ENCODE results near the gene TMEM108. TPM values are rescaled to one million over a fixed set of nuclear protein-coding genes. Genes with fewer than 3 reads are reported as not detected.
A peak's percentile ranks its signal among the peaks of the same experiment; 100 is the strongest.

TMEM108 gene
- polyA plus RNA-seq, 1 of the 3 experiments (the other 2 are of a cell fraction), result 8.6 TPM

- H3K9ac ChIP-seq, result no peak overlapping the region
- CTCF ChIA-PET, result no interaction called here
- H3K4me1 ChIP-seq (ENCODE audit: control insufficient read depth in 1 of 2, insufficient read depth in 2 of 2, low read depth in 1 of 2, low read length in 1 of 2), result peaks cover 0 to 7% of the 10 kb centered on the region in 2 experiments; a peak in 2 of 4 replicates
- no peaks in the 10 kb centered on the region for H3K27me3 ChIP-seq (ENCODE audit: insufficient read depth)
- POLR2A ChIA-PET, result no interaction called here
- H3K36me3 ChIP-seq (replicated peaks in 1 of 2; ENCODE audit: control insufficient read depth in 1 of 2, insufficient read depth in 2 of 2, low read length in 1 of 2), result no peaks in the 10 kb centered on the region
- no peaks in the 10 kb centered on the region for H3F3A ChIP-seq (replicated peaks; ENCODE audit: insufficient read depth)
- TF ChIP-seq FOXJ3 (CRISPR knock-in tag; IDR thresholded peaks at IDR 0.05), result no peak
- TF ChIP-seq ELF1 (IDR thresholded peaks at IDR 0.05), result no peak
- TF ChIP-seq IRF3 (IDR thresholded peaks at IDR 0.05; ENCODE audit: low read depth, low read length), result no peak
- TF ChIP-seq SIN3A (IDR thresholded peaks at IDR 0.05; ENCODE audit: borderline replicate concordance, low read depth, low read length), result no peak
- TF ChIP-seq USF2 (IDR thresholded peaks at IDR 0.05; ENCODE audit: borderline replicate concordance, low read depth, low read length), result no peak
- no peak for TF ChIP-seq RCOR1 (IDR thresholded peaks at IDR 0.05; ENCODE audit: low read length)
- no peak for TF ChIP-seq GABPA (IDR thresholded peaks at IDR 0.05; ENCODE audit: low read depth)
- no peak for TF ChIP-seq JUND (IDR thresholded peaks at IDR 0.05)
- H3K9me2 ChIP-seq, result no peaks in the 10 kb centered on the region
- H4K20me1 ChIP-seq (ENCODE audit: insufficient read depth), result no peaks in the 10 kb centered on the region
- no peaks in the 10 kb centered on the region for H3K79me2 ChIP-seq (ENCODE audit: insufficient read depth)
- DNase-seq, result no peak
- no peak overlapping the region for H2AFZ ChIP-seq (ENCODE audit: low read depth)
- H3K4me3 ChIP-seq (ENCODE audit: low read depth in 2 of 2, low read length in 1 of 2), result no peak overlapping the region
- no peak overlapping the region for H3K4me2 ChIP-seq
- no peaks in the 10 kb centered on the region for H3K9me3 ChIP-seq
- H3K27ac ChIP-seq (ENCODE audit: low read depth in 2 of 2, low read length in 1 of 2), result no peak overlapping the region
These were observed 65.5 kb downstream of the TMEM108 start for GRCh38 chr3:133103706-133104105.

DNA sequence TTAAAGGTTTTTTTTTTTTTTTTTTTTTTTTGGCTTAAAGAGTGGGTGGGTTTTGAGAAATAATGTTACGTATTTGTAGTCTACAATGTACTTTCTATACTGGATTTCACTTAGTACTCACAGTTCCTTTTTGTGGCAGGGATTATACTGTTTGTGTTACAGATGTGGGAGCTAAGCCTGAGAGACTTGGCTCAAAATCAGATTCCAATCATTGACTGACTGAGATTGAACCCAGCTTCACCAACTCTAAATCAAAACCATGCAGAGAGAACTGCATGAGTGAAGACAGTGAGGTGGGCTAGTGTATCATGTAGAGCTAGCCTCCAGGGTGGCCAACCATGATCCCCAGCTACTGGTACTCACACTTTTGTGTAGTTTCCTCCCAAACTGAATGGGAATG lies 68.0 kb downstream of the TMEM108 start:
- no peak overlapping the region for H3K4me3 ChIP-seq (ENCODE audit: low read depth in 2 of 2, low read length in 1 of 2)
- H3K27ac ChIP-seq (ENCODE audit: low read depth in 2 of 2, low read length in 1 of 2), result 0 out of 4 replicates have a peak overlapping the region, but pooled peaks of 1 of the 2 experiments have one; percentile 26
- no peaks in the 10 kb centered on the region for H3K9me2 ChIP-seq
- no peak overlapping the region for H3K4me2 ChIP-seq
- DNase-seq, result no peak
- peaks cover 0 to 18% of the 10 kb centered on the region in 2 experiments; a peak in 2 of 4 replicates for H3K4me1 ChIP-seq (ENCODE audit: control insufficient read depth in 1 of 2, insufficient read depth in 2 of 2, low read depth in 1 of 2, low read length in 1 of 2)
- POLR2A ChIA-PET, result no interaction called here
- WGBS (ENCODE audit: low lambda C conversion rate), result 100% methylated on average over 1 of the region's 1 CpG
- TF ChIP-seq POLR2AphosphoS5 (IDR thresholded peaks at IDR 0.05; ENCODE audit: low read depth, low read length), result no peak
- TF ChIP-seq TCF12 (IDR thresholded peaks at IDR 0.05), result peak; percentile 39; the same call in 1 of the 2 replicates
- H3K36me3 ChIP-seq (replicated peaks in 1 of 2; ENCODE audit: control insufficient read depth in 1 of 2, insufficient read depth in 2 of 2, low read length in 1 of 2), result no peaks in the 10 kb centered on the region
- no peaks in the 10 kb centered on the region for H3K9me3 ChIP-seq
- no peak overlapping the region for H3K9ac ChIP-seq
- H3F3A ChIP-seq (replicated peaks; ENCODE audit: insufficient read depth), result no peaks in the 10 kb centered on the region
- no peaks in the 10 kb centered on the region for H3K27me3 ChIP-seq (ENCODE audit: insufficient read depth)
- CTCF ChIA-PET, result no interaction called here
- no peak overlapping the region for H2AFZ ChIP-seq (ENCODE audit: low read depth)
- H3K79me2 ChIP-seq (ENCODE audit: insufficient read depth), result no peaks in the 10 kb centered on the region
- H4K20me1 ChIP-seq (ENCODE audit: insufficient read depth), result no peaks in the 10 kb centered on the region

- Histone ChIP-seq H3K9me3 (no peaks in the 10 kb centered on the region), H3K27ac (ENCODE audit: low read depth in 2 of 2, low read length in 1 of 2) (no peak overlapping the region), H4K20me1 (ENCODE audit: insufficient read depth) (no peaks in the 10 kb centered on the region), H3K4me3 (ENCODE audit: low read depth in 2 of 2, low read length in 1 of 2) (no peak overlapping the region), H3F3A (replicated peaks; ENCODE audit: insufficient read depth) (no peaks in the 10 kb centered on the region), H3K4me2 (no peak overlapping the region), H3K9ac (no peak overlapping the region), H3K4me1 (ENCODE audit: control insufficient read depth in 1 of 2, insufficient read depth in 2 of 2, low read depth in 1 of 2, low read length in 1 of 2) (peaks cover 10 to 17% of the 10 kb centered on the region in 2 experiments; a peak in 3 of 4 replicates), H3K9me2 (no peaks in the 10 kb centered on the region), H3K36me3 (replicated peaks in 1 of 2; ENCODE audit: control insufficient read depth in 1 of 2, insufficient read depth in 2 of 2, low read length in 1 of 2) (no peaks in the 10 kb centered on the region), H2AFZ (ENCODE audit: low read depth) (no peak overlapping the region), H3K79me2 (ENCODE audit: insufficient read depth) (no peaks in the 10 kb centered on the region), H3K27me3 (ENCODE audit: insufficient read depth) (no peaks in the 10 kb centered on the region)
- ChIA-PET CTCF (no interaction called here), POLR2A (no interaction called here)
- 84% methylated on average over 2 of the region's 2 CpGs for WGBS (ENCODE audit: low lambda C conversion rate)
- TF ChIP-seq GABPA (IDR thresholded peaks at IDR 0.05; ENCODE audit: low read depth), result no peak
- no peak for TF ChIP-seq MXI1 (IDR thresholded peaks at IDR 0.05; ENCODE audit: low read depth, low read length)
- TF ChIP-seq FOXM1 (IDR thresholded peaks at IDR 0.05; ENCODE audit: low read depth), result no peak
- no peak for TF ChIP-seq RXRA (IDR thresholded peaks at IDR 0.05; ENCODE audit: borderline replicate concordance, low read depth)
- TF ChIP-seq, protein P1, sequence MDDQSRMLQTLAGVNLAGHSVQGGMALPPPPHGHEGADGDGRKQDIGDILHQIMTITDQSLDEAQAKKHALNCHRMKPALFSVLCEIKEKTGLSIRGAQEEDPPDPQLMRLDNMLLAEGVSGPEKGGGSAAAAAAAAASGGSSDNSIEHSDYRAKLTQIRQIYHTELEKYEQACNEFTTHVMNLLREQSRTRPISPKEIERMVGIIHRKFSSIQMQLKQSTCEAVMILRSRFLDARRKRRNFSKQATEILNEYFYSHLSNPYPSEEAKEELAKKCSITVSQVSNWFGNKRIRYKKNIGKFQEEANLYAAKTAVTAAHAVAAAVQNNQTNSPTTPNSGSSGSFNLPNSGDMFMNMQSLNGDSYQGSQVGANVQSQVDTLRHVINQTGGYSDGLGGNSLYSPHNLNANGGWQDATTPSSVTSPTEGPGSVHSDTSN (IDR thresholded peaks at IDR 0.05), result no peak
- TF ChIP-seq TAF1 (IDR thresholded peaks at IDR 0.05; ENCODE audit: borderline replicate concordance, low read depth, low read length), result no peak
- TF ChIP-seq RCOR1 (IDR thresholded peaks at IDR 0.05; ENCODE audit: low read length), result no peak
- TF ChIP-seq GATA2 (CRISPR knock-in tag; IDR thresholded peaks at IDR 0.05), result no peak
- TF ChIP-seq FOXJ3 (CRISPR knock-in tag; IDR thresholded peaks at IDR 0.05), result no peak
- no peak for TF ChIP-seq RAD21 (IDR thresholded peaks at IDR 0.05; ENCODE audit: low read length)
- DNase-seq, result no peak
These were observed 74.5 kb downstream of the TMEM108 start for GRCh38 chr3:133112666-133113065.

Measured in SK-N-SH (cell line).